NCI-H146 treated with DMSO at 0.1 percent for 48 hours (cell line): ENCODE results near the gene PPL.
A peak's percentile ranks its signal among the peaks of the same experiment; 100 is the strongest.
"Not testable (repeated sequence)": the region's sequence is repeated elsewhere in the genome, so short reads cannot be mapped to it uniquely, and the experiment has no call there.

ENCODE experiments used
- DNase-seq: peaks from one replicate; lab custom pipeline; 2025; ENCODE audit not compliant: unreplicated experiment; lab: John Stamatoyannopoulos, UW

The PPL gene, protein sequence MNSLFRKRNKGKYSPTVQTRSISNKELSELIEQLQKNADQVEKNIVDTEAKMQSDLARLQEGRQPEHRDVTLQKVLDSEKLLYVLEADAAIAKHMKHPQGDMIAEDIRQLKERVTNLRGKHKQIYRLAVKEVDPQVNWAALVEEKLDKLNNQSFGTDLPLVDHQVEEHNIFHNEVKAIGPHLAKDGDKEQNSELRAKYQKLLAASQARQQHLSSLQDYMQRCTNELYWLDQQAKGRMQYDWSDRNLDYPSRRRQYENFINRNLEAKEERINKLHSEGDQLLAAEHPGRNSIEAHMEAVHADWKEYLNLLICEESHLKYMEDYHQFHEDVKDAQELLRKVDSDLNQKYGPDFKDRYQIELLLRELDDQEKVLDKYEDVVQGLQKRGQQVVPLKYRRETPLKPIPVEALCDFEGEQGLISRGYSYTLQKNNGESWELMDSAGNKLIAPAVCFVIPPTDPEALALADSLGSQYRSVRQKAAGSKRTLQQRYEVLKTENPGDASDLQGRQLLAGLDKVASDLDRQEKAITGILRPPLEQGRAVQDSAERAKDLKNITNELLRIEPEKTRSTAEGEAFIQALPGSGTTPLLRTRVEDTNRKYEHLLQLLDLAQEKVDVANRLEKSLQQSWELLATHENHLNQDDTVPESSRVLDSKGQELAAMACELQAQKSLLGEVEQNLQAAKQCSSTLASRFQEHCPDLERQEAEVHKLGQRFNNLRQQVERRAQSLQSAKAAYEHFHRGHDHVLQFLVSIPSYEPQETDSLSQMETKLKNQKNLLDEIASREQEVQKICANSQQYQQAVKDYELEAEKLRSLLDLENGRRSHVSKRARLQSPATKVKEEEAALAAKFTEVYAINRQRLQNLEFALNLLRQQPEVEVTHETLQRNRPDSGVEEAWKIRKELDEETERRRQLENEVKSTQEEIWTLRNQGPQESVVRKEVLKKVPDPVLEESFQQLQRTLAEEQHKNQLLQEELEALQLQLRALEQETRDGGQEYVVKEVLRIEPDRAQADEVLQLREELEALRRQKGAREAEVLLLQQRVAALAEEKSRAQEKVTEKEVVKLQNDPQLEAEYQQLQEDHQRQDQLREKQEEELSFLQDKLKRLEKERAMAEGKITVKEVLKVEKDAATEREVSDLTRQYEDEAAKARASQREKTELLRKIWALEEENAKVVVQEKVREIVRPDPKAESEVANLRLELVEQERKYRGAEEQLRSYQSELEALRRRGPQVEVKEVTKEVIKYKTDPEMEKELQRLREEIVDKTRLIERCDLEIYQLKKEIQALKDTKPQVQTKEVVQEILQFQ (N-terminal part only)

GRCh38 chr16:4936991-4937781 is at the start of gene PPL:
Gene PPL, minus strand, starts transcription at chr16:4937148. Its CDS starts 103 bp downstream, at chr16:4937045.
- DNase-seq: peak; percentile 85

- no peak for DNase-seq
These were observed 47.4 kb upstream of the PPL start for GRCh38 chr16:4984174-4984990.

DNA sequence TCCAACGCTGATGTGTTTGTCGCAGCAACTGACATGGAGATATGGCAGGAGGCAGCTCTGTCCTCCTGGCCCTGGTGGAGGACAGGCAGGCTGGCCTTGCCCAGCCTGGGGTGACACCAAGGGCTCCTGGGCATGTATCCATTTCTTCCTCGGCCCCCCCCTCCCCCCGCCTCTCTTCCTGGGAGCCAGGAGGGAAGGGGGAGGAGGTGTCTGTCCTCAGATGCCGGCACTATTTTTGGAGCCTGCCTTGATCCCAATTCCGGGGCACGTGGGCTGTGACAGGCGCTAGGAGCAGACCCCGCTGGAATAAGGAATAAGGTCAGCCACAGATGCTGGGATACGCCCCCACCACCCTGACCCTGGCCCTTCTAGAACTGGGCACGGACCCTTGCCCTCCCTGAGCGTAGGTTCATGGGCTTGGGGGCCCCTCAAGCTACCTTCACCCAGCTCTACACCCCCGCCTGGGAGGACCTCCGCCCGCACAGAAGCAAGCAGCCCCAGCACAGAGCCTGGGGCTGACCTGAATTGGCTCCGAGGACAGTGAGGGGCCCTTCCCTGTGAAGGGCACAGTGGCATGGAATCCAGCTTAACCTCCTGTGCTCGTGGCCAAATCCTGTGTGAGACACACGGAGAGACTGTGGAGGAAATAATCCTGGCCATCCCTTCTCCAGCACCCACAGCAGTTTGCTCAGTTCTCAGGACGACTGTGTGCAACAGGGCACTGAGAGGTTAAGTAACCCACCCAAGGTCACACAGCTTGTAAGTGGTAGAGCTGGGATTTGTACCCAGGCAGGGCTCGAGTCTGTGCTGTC is 45.3 kb upstream of the PPL start:
- DNase-seq: no peak

DNA sequence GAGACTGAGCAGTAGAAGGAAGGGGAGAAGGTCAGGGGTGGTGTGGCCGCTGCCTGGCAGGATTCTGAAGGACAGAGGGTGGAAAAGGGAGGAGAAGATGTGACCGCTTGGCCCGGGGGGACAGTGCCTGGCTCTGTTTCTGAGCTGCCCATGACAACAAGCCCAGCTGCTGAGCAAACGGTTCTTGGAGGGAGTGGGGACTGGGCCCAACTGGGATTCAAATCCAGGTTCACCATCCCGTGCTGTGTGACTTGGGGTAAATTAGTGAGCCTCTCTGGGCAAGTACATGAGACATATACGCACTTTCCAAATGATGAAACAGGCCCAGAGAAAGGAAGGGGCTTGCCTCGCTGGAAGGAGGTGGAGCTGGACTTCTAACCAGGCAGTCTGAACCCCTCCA is 44.5 kb upstream of the PPL start:
- DNase-seq: no peak

DNA sequence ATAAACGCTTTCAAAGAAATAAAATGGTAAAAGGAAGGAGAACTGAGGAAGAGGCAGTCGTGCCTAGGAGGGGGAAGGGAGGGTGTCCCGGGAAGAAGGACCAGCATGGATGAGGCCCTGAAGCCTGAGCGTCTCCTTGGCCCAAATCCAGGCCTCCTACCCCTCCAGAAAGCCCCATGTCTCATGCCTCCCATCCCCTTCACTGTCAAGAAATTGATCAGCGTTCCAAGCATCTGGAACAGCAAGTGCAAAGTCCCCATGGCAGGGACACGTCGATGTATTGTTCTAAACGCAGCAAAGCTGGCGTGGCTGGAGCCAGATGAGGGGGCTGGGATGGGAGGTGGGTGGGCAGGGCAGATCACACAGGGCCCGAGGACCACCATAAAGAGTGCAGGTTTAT is 43.7 kb upstream of the PPL start:
- DNase-seq: no peak

GRCh38 chr16:4979736-4980660 is 43.0 kb upstream of the PPL start:
- no peak for DNase-seq

DNA sequence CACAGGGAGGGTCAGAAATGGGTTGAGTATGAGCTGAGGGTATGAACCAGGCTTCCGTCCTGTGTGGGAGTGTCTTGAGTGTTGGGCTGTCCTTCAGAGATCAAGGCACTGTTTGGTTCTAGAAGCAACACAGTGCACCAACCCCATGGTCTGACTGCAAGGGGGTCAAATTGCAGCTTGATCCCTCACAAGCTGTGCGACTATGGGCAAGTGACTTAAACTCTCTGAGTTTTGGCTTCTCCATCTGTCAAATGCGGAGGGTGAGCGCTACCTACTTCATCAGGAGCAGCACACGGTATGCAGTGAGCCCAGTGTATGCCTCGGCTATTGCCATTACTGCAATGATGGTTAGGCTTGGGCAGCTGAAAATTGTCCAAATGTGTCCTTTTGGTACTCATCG is 42.2 kb upstream of the PPL start:
- DNase-seq: no peak

DNA sequence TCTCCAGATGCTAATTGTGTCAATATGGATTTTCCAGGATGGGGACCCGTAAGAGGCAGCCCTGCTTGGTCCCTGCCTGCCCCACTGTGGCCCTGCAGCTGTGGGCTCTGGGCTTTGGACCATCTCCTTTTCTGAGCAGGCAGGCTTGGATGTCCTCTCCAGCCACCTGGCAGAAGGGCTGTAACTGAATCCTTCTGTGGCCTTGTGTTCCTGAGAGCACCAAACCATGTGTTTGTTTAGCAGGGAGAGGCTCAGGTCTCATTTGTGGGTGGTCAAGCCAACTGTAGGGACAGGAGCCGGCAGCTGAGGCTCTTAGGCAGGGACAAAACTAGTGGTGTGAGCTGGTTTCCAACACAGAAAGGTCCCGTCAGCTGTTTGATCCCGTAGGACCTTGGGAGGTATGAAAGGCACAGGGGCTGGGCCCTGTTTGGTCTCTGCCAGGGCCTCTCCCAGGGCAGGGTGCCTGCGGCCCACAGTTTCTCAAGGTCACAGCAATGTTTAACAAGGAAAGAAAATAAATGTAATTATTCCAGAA is 39.7 kb upstream of the PPL start:
- peak; percentile 60 for DNase-seq

DNA sequence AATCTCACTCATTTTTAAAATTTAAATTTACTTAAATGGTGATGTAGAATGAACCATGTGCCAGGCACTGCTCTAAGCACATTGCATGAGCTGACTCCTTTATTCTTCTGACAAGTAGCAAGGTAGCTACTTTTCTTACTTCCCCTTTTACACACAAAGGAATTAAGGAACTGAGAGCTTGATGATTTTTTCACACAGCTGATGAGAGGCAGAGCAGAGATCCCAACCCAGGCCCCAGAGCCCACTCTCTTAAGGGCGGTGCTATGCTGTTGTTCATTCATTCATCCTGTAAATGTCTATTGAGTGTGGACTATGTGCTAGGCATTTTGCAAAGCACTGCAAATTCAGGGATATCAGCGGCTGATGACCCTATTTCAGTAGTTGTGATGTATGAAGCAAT is 39.1 kb upstream of the PPL start:
- DNase-seq: no peak

- no peak for DNase-seq
These were observed 36.1 kb upstream of the PPL start for GRCh38 chr16:4972938-4973587.

- no peak for DNase-seq
These were observed 33.1 kb upstream of the PPL start for GRCh38 chr16:4970010-4970409.

GRCh38 chr16:4968879-4969483 is 32.0 kb upstream of the PPL start:
- no peak for DNase-seq

DNA sequence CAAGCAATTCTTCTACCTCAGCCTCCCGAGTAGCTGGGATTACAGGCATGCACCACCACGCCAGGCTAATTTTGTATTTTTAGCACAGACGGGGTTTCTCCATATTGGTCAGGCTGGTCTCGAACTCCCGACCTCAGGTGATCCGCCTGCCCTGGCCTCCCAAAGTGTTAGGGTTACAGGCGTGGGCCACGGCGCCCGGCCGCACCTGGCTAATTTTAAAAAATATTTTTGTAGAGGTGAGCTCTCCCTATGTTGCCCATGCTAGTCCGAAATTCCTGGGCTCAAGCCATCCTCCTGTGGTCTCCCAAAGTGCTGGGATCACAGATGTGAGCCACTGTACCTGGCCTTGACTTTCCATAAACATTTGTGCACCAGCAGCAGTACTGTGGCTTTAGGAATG is 31.3 kb upstream of the PPL start:
- DNase-seq: not testable (repeated sequence)

DNA sequence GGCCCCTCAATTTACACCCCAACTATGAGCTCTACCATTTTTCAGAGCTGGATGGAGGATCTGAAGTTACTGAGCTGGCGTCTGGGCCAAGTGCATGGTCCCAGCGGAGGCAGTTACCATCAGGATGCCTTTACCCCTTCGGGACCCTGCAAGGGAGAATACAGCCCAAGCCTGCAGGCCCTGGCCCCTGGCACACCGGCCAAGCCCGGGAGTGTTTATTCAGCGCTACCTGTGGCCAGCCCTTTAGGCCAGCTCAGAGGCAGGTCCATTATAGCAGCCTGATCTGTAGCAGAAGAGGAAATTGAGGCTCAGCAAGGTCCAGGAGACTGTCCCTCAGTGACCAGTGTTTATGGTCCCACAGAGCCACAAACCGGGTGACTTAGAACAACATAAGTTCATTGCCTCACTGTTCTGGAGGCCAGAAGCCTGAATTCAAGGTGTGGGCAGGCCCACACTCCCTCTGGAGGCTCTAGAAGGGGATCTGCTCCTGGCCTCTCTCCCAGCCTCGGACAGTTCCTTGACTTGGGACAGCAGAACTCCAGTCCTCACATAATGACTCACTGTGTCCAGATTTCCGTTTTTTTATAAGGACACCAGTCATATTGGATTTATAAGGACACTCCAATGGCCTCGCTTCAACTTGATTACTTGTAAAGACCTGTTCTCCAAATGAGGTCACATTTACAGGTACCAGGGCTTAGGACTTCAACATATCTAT is 29.9 kb upstream of the PPL start:
- DNase-seq: no peak

DNA sequence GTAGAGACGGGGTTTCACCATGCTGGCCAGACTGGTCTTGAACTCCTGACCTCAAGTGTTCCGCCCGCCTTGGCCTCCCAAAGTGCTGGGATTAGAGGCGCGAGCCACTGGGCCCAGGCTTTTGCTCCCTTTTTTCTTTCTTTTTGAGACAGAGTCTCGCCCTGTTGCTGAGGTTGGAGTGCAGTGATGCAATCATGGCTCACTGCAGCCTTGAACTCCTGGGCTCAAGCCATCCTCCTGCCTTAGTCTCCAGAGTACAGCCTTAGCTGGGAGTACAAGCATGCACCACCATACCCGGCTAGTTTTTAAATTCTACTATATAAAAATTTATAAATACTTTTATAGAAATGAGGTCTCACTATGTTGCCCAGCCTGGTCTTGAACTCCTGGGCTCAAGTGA is 26.6 kb upstream of the PPL start:
- DNase-seq: not testable (repeated sequence)

DNA sequence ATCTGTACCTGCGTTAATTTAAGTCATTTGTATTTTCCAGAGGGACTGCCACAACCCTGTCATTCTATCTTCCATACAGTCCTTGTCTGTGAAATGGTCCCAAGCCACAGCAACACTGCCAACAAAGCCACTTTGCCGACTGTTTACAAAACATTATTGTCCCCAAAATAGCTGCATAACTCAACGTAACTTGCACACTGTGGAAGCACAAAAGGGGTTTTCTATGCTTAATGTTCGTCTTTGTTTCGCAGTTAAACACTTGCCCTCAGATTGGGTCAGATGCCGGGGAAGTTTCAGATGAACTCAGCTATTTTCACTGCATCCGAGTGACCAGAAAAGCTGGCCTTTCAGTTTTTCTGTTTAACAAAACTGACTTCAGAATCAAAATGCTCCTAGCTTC is 25.8 kb upstream of the PPL start:
- no peak for DNase-seq
